Stimulated activated CD8-positive, alpha-beta memory T cell treated with anti-CD3 and anti-CD28 coated beads, Interleukin-7, amount 100 ng/mL, for 24 hours (primary cell): ENCODE data around the gene ITGAD.

ENCODE experiments used
- DNase-seq: peaks from one replicate; pipeline ENCODE4 v3.0.0-alpha.2; 2020; ENCODE audit warnings: low read depth

Gene ITGAD

DNA sequence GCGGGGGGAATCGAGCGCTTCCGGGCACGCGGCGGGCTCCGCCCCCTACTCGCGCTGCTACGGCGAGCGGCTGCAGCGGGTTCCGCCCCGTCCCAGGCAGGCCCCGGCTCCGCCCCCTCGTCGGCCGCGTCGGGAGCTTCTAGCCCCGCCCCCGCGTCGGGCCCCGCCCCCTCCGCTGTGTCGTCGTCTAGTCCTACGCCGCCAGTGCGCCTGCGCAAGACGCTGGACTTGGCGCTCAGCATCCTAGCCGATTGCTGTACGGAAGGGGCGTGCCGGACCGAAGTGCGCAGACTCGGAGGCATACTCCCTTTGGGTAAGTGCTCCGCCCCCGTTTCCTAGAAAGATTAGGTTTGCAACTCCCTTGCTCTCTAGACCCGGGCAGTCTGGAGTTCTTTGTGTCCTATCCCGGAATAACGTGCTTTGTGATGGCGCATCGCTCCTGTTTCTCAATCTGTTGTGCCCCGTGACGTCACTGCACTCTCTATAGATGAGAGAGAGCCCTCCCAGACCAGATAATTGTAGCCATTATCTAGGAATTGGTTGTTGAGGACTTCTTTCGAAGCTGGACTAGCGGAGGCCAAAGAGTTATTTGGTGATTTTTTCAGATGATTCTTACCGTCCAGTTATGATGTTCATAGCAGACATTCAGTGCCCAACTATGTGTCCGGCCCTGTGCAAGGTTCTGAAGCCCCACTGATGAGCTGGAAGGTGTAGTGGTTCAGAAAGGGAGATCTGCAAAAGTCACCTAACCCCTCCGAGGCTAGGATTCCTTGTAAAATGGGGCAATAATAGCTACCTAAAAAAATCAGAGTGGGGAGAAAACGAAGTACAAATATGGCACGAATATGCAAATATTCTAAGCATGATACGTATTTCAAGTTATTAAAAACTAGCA lies 66.8 kb downstream of the ITGAD start:
- DNase-seq: peak; percentile 100

DNA sequence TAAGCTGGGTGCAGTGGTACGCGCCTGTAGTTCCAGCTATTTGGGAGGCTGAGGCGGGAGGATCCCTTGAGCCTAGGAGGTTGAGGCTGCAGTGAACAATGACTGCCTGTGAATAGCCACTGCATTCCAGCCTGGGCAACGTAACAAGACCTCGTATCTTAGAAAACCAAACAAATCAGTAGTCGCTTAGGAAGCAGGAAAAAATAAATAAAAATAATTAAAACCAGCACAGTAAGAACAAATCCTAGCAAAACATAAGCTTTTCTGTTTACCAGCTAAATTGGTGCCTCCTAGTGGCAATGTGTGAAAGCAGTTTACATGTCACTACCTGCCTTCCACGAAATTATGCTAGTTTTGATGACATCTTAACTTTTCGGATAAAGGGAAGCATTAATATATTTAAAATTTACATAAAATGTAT lies 67.5 kb downstream of the ITGAD start:
- no peak for DNase-seq

DNA sequence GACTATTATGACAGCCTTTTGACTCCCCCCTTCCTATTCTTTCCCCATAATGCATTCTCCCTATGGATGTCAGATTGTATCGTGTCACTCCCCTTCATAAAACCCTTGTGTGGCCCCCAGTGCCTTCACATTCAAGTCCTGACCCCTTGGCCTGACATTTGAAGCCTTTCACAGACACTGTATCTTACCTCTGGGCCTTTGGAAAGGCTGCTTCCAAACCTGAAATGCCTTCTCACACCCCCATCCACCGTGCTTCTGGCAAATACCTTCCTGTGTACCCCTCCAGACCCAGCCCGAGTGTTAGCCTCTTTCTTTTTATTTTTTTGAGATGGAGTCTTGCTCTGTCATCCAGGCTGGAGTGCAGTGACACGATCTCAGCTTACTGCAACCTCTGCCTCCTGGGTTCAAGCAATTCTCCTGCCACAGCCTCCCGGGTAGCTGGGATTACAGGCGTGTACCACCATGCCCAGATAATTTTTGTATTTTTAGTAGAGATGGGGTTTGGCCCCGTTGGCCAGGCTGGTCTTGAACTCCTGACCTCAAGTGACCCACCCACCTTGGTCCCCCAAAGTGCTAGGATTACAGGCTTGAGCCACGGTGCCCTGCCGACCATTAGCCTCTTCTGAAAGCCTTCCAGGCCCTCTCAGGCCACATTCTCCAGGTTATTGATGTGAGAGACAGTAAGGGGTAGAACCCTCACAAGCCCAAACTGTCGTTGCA lies 68.2 kb downstream of the ITGAD start:
- DNase-seq: no peak

DNA sequence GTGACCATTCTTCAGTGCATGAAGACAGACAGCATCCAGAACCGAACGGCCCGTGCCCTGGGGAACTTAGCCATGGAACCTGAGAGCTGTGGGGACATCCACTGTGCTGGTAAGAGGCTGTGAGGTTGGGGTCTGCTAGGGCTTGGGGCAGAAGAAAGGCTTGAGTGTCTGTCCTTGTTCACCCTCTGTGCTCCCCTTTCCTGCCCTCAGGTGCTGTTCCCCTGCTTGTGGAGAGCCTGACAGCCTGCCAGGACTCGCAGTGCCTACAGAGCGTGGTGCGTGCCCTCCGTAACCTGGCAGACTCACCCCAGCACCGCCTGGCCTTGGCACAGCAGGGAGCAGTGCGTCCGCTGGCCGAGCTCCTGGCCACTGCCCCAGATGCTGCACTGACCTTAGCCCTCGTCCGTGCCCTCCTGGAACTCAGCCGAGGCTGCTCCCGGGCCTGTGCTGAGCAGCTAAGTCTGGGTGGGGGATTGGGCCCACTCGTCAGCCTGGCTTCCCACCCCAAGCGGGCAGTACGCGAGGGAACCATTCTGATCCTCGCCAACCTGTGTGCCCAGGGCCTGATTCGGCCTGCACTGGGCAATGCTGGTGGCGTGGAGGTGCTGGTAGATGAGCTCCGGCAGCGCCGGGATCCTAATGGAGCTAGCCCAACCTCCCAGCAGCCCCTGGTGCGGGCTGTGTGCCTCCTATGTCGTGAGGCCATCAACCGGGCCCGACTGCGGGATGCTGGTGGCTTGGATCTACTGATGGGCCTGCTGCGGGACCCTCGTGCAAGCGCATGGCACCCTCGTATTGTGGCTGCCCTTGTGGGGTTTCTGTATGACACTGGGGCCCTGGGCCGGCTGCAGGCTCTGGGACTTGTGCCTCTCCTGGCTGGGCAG lies 69.0 kb downstream of the ITGAD start:
- no peak for DNase-seq

DNA sequence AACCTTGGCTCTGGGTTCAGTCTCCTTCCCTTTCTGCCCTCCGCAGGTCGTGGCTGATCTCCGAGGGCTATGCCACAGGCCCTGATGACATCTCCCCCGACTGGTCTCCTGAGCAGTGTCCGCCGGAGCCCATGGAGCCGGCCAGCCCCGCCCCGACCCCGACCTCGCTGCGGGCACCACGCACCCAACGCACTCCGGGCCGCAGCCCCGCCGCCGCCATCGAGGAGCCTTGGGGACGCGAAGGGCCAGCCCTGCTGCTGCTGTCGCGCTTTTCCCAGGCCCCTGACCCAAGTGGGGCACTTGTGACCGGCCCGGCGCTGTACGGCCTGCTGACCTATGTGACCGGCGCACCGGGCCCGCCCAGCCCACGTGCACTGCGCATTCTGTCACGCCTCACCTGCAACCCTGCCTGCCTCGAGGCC lies 71.2 kb downstream of the ITGAD start:
- no peak for DNase-seq

DNA sequence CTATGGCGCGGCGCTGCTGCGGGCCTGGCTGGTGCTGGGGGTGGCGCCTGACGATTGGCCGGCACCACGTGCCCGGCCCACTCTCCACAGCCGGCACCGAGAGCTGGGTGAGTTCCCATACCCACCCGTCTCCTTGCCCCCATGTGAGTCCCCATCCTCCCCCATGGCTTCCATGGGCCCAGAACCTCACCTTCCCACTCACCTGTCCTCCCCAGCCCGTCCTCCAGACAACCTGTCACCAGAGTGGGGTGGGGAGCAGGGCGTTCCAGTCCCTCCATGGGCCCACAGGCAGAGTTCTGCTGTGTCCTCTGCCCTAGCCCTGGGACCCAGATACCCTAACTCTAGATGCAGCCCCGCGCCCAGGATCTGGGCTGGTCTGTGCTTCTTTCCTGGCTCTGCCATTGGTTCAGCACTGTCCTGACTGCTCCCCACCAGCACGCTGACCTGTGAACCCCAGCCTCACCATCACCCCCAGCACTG lies 71.7 kb downstream of the ITGAD start:
- no peak for DNase-seq

DNA sequence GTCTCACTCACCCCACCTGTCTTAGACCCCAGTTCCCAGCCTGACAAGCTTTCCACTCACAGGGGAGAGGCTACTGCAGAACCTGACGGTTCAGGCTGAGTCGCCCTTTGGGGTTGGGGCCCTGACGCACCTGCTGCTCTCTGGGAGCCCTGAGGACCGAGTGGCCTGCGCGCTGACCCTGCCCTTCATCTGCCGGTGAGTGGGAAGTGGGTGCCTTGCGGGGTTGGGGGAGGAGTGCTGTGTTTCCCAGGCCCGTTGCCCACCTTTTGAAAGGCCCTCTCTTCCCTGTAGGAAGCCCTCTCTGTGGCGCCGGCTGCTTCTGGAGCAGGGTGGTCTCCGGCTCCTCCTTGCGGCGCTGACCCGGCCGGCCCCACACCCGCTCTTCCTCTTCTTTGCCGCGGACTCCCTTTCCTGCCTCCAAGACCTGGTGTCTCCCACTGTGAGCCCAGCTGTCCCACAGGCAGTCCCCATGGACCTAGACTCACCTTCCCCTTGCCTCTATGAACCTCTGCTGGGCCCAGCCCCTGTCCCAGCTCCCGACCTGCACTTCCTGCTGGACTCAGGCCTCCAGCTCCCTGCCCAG lies 72.7 kb downstream of the ITGAD start:
- DNase-seq: no peak

DNA sequence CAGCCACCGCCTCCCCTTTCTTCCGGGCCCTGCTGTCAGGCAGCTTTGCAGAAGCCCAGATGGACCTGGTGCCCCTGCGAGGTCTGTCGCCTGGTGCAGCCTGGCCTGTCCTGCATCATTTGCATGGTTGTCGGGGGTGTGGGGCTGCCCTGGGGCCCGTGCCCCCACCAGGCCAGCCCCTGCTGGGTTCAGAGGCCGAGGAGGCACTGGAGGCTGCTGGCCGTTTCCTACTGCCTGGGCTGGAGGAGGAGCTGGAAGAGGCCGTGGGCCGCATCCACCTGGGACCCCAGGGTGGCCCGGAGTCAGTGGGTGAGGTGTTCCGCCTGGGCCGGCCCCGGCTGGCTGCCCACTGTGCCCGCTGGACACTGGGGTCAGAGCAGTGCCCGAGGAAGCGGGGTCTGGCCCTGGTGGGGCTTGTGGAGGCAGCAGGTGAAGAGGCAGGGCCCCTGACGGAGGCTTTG lies 73.3 kb downstream of the ITGAD start:
- no peak for DNase-seq

DNA sequence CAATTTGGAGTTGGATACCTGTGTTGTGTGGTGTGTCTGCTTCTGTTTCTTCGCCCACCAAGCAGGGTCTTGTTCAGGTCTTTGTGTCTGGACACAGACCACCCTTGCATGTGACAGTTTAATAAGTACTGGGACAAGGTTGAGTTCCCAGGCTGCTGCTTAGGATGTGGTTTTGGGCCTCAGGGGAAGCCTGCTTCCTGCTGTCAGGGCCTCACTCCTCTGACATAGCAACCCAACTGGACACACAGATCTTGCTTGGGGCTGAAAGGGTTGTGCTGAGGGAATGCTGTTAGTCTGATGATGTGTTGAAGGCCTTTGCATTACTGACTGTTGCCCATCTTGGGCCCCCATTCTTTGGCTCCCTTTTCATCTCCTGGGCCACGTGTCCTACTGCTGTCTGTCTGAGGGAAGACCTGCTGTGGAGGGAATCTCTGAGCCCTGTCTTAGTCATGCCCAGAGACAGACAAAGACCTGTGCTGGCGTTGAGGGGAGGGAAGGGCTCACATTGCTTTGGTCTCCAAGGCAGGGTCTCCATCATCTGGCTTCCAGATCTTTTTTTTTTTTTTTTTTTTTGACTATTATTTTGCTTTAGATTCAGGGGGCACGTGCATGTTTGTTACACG lies 74.1 kb downstream of the ITGAD start:
- DNase-seq: no peak

DNA sequence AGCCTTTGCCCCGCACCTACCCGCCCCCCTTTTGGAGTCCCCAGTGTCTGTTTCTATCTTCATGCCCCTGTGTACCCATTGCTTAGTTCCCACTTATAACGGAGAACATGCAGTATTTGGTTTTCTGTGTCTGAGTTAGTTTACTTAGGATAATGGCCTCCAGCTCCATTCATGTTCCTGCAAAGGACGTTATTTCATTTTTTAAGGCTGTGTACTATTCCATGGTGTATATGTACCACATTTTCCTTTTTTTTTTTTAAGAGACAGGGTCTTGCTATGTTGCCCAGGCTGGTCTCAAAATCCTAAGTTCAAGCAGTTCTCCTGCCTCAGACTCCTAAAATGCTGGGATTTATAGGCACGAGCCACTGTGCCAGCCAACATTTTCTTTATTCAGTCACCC lies 74.7 kb downstream of the ITGAD start:
- no peak for DNase-seq

DNA sequence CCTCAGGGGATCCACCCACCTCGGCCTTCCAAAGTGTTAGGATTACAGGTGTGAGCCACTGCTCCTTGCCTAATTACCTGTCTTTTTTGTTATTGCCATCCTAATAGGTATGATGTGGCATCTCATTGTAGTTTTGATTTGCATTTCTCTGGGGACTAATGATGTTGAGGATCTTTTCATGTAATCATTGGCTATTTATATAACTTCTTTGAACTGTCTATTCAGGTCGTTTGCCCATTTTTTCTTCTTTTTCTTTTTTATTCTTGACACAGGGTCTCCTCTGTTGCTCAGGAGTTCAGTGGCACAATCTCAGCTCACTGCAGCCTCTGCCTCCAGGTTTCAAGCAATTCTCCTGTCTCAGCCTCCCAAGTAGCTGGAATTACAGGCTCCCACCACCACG lies 77.5 kb downstream of the ITGAD start:
- DNase-seq: no peak

DNA sequence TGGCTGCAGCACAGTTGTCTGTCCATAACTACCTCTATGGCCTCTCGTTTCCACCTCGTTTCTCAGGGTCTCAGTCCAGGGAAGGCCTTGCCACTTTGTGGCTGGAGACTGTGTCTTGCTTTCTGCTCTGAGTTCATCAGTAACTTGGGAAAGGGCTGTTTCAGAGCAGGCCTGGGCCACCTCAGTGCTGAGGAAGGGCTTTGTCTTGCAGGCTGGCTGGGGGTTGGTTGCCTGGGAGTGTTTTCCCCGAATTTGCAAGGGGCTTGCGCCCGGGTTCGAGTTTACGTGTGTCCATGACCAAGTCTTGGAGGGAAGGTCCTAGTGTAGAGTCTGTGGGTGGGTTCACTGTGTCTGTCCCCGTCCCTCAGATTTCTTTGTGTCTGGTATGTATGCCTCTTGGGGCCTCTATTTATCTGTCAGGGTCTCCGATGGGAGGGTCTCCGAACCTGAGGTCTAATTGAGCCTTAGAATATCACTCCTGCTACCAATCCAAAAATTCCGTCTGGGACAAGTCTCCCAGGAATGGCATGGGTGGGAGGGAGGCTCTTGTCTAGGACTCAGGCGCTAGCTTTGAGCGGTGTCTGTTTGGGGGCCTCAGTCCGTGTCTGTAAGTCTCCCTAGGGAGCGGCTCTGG lies 78.2 kb downstream of the ITGAD start:
- no peak for DNase-seq

DNA sequence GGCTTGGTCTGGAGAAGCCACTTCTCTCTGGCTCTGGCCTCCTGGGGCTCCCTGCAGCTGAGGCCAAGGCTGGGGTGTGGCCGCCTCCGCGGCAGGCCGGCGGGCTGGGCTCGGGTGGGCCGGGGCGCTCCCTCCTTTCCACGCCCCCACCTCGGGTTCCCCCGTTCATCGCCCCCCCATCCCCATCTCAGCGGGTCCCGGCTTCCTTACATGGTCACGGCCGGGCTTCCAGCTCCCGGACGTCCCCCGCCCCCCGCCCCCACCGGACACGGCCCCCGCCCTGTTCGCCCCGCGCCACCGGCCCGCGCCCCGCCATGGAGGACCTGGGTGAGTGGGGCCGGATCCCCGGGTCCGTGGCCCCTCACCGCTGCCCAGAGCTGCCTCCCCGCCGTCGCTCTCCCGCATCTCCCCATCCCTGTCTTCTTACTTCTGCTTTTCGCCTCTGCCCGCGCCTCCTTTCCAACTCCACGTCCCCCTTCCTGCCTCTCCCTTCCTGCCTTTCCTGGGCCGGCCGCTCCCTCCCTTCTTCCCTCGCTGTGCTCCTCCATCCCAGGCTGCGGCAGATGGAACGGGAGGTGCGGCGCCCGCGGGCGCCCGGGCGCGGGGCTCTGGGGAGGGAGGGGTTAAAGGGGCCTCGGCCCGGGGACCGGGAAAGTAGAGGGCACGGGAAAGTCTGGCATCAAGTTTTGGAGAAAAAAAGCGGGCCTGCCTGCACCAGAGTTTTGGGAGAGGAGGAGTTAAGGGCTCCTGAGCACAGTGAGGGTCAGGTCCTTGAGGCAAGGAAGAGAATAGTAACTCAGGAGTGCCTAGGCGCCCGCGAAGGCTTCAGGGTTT lies 79.0 kb downstream of the ITGAD start, which contains the start of gene TGFB1I1:
Gene TGFB1I1, plus strand, starts transcription at position 278 of the 834 bp plus-strand sequence. Its CDS starts 37 bp downstream, at position 315.
- no peak for DNase-seq

DNA sequence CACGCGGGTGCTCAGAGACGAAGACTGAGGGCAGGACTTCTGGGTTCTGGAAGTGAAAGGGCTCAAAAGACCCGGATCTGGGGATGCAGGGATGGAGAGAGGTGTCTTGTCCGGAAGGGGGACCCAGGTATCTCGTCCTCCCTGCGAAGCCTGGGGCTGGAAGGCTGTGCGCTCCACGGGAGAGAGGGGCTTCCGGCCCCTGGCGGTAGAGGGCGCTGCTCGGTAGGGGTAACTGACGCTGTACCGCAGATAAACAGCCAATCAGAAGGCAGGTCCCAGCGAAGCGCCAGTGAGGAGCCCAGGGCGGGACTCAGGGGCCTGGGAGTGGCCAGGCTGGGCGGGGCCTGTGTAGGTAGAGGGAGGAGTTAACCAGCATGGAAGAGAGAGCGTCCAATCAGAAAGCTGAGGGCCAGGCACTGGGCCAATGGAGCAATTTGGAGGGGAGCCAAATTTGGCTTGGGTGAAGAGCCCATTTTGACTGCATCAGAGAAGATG lies 79.6 kb downstream of the ITGAD start:
- no peak for DNase-seq

DNA sequence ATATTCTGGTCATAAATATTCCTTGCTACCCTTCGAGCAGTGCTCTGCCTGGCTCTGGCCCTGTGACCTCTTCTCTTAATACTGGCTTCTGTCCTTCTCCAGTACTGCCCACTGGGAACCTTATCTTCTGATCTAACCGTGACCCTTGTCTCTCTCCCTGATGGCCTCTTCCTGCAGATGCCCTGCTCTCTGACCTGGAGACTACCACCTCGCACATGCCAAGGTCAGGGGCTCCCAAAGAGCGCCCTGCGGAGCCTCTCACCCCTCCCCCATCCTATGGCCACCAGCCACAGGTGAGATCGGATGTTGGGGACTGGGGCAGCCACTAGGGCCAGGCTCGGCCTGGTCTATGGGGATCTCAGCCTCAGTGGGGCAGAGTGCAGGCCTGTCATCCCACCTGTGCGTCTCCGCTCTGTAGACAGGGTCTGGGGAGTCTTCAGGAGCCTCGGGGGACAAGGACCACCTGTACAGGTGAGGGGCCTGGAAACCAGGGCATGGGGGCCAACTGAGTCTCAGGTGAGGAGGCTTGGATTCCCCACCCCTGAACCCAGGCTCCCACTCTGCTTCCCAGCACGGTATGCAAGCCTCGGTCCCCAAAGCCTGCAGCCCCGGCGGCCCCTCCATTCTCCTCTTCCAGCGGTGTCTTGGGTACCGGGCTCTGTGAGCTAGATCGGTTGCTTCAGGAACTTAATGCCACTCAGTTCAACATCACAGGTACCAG lies 80.3 kb downstream of the ITGAD start:
- DNase-seq: no peak

DNA sequence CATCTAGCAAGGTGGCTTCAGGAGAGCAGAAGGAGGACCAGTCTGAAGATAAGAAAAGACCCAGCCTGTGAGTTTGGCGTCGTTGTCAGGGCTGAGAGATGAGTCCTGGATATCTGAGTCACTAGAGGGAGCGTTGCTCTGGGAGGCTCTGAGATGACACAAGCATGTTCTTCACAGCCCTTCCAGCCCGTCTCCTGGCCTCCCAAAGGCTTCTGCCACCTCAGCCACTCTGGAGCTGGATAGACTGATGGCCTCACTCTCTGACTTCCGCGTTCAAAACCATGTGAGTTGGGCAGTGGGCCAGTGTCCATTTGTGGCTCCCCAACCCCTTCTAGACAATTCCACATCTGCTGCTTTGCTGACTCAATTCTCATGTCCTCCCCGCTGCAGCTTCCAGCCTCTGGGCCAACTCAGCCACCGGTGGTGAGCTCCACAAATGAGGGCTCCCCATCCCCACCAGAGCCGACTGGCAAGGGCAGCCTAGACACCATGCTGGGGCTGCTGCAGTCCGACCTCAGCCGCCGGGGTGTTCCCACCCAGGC lies 81.1 kb downstream of the ITGAD start:
- no peak for DNase-seq

DNA sequence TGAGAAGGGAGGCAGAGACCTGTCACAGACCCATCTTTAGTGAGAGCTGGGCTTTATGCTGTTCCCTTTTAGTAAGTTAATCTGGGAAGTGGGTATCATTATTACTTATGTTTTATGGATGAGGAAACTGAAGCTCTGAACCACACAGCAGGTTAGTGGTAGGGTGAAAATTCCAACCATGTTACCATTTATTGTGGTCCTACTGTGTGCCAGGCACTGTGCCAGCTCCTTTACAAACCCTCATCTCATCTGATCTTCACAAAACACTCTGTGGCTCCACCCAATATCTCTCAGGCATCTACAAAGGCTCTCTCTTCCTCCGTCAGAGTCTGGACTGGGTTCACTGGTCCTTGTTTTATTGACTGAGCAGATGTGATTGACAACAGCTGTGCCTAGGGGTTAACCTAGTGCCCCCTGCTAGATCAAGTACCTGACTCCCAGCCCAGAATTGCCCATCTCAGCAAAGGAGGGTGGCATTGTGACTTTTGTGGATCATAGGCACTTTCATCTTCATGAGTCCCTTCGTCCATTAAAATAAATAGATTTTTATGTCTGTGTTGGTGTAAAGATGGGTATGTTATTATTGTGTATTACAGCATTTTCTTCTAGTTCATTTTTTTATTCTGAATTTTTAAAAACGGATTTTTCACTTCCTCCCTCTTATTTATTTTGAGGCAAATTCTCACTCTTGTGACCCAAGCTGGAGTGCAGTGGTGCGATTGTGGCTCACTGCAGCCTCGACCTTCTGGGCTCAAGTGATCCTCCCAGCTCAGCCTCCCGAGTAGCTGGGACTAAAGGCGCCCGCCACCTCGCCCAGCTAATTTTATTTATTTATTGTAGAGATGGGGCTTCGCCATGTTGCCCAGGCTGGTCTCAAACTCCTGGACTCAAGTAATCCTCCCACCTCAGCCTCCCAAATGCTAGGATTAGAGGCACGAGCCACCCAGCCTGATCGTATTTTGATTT lies 81.9 kb downstream of the ITGAD start:
- no peak for DNase-seq
